PC-3 (cell line): Measurements from ENCODE around the gene HSPB7. TPM values are rescaled to one million over a fixed set of nuclear protein-coding genes. Genes with fewer than 3 reads are reported as not detected.

Source experiments
- ATAC-seq: fragments of 200-7000 bp; cut with Tn5 transposase; 2 replicates; pipeline ENCODE4 v1.9.1; 2020; ENCODE audit warnings: mild to moderate bottlenecking, moderate library complexity
- BruUV-seq: library from RNA; stranded (reverse); fragments of 400-500 nt; replicated peaks from 2 replicates; lab custom pipeline; 2021; lab: Mats Ljungman, UMichigan
- CTCF ChIA-PET: fragments of 300-600 bp; sonication (Branson Sonifier 250); formaldehyde crosslinking; loops from one replicate; lab custom pipeline; 2022; ENCODE audit warnings: antibody characterized with exemption; lab: Charles Lee
- POLR2A ChIA-PET: fragments of 300-600 bp; sonication (Branson Sonifier 250); formaldehyde crosslinking; loops from one replicate; lab custom pipeline; 2022; ENCODE audit warnings: antibody characterized with exemption; ENCODE audit not compliant: unreplicated experiment; lab: Charles Lee
- DNase-seq: peaks from one replicate; pipeline ENCODE4 v3.0.0-alpha.2; 2015
- H2AFZ ChIP-seq: fragments of 300-600 bp; sonication (generic); 2 replicates; pipeline ENCODE4 v1.6.0; 2016; ENCODE audit warnings: antibody characterized with exemption, low read length
- H3F3A ChIP-seq: fragments of 300-600 bp; sonication (generic); one replicate; pipeline ENCODE4 v1.6.0; 2017; ENCODE audit warnings: antibody characterized with exemption, low read length, control low read depth, mild to moderate bottlenecking; ENCODE audit not compliant: unreplicated experiment
- H3K27ac ChIP-seq: fragments of 300-600 bp; sonication (generic); 2 replicates; pipeline ENCODE4 v1.5.1; 2016; ENCODE audit warnings: mild to moderate bottlenecking, low read length
- H3K27me3 ChIP-seq: fragments of 300-600 bp; sonication (generic); 2 replicates; pipeline ENCODE4 v1.6.1; 2016; ENCODE audit warnings: low read length, mixed read lengths
- H3K36me3 ChIP-seq: fragments of 300-600 bp; sonication (generic); 2 replicates; pipeline ENCODE4 v1.6.1; 2016; ENCODE audit warnings: low read depth, mixed run types, low read length, mixed read lengths
- H3K4me1 ChIP-seq: fragments of 300-600 bp; sonication (generic); 2 replicates; pipeline ENCODE4 v1.5.1; 2016; ENCODE audit warnings: low read length; ENCODE audit not compliant: insufficient read depth
- H3K4me2 ChIP-seq: fragments of 300-600 bp; sonication (generic); 2 replicates; pipeline ENCODE4 v1.6.0; 2016; ENCODE audit warnings: low read length
- H3K4me3 ChIP-seq: fragments of 300-600 bp; sonication (generic); 2 replicates; pipeline ENCODE4 v1.5.1; 2016; ENCODE audit warnings: mild to moderate bottlenecking, low read length, mixed read lengths
- H3K79me2 ChIP-seq: fragments of 300-600 bp; sonication (generic); 2 replicates; pipeline ENCODE4 v1.6.1; 2017; ENCODE audit warnings: low read length, mixed read lengths
- H3K9ac ChIP-seq: fragments of 300-600 bp; sonication (generic); 2 replicates; pipeline ENCODE4 v1.6.0; 2016; ENCODE audit warnings: mild to moderate bottlenecking, low read length
- H3K9me2 ChIP-seq: fragments of 300-600 bp; sonication (generic); replicated peaks from 2 replicates; pipeline ENCODE4 v1.6.1; 2016; ENCODE audit warnings: mixed run types, low read length, mixed read lengths
- H3K9me3 ChIP-seq: fragments of 300-600 bp; sonication (generic); 2 replicates; pipeline ENCODE4 v1.6.1; 2016; ENCODE audit warnings: low read length, mixed read lengths
- H4K20me1 ChIP-seq: fragments of 300-600 bp; sonication (generic); 2 replicates; pipeline ENCODE4 v1.6.1; 2016; ENCODE audit warnings: low read length, mixed read lengths
- EZH2 ChIP-seq: fragments of 300-600 bp; sonication (generic); IDR thresholded peaks from one replicate; pipeline ENCODE4 v1.6.1; 2017; ENCODE audit warnings: antibody characterized with exemption, mild to moderate bottlenecking, low read length; ENCODE audit not compliant: unreplicated experiment
- EZH2phosphoT487 ChIP-seq: fragments of 300-600 bp; sonication (generic); IDR thresholded peaks from 2 replicates; pipeline ENCODE4 v1.6.1; 2018; ENCODE audit warnings: mild to moderate bottlenecking, antibody characterized with exemption, low read length, borderline replicate concordance
- intact Hi-C: fragments of 100-400 bp; cut with micrococcal nuclease; formaldehyde crosslinking; loops from 2 replicates; pipeline ENCODE4 v1.9.0; 2023
- total RNA-seq: library from RNA; depleted of rRNA; stranded (reverse); fragments of >200 nt; gene quantifications from 2 replicates; pipeline ENCODE4 v1.2.3, GENCODE V29; 2014
- TF ChIP-seq, protein P1 (sequence below): fragments of 300-600 bp; sonication (generic); conservative IDR thresholded peaks from 2 replicates; pipeline ENCODE4 v1.5.1; 2017; ENCODE audit warnings: antibody characterized with exemption, low read depth, mild to moderate bottlenecking, low read length

The HSPB7 gene
- total RNA-seq, 1 experiment from 2014 or later = not detected

DNA sequence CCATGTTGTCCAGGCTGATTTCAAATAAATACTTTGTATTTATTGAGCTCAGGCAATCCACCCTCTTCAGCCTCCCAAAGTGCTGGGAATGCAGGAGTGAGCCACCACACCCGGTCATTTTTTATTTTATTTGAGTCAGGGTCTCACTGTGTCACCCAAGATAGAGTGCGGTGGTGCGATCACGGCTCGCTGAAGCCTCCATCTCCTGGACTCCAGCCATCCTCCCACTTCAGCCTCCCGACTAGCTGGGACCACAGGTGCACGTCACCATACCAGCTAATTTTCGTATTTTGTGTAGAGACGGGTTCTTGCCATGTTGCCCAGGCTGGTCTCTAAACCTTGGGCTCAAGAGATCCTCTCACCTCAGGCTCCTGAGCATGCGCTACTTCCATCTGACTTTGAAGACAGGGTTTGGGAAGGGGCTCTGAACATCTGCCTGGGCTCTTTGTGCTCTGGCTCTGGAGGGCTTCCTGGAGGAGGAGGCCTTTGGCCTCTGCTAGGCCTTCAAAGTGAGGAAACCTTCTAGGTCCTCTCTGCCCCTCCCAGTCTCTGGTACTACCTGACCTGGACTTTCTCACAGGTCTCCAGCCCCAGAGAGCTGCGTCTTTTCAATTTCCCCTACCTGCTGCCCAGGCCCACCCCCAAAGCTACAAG is 5.8 kb downstream of the HSPB7 start:
- Histone ChIP-seq H4K20me1 (no peaks in the 10 kb centered on the region), H3K79me2 (no peaks in the 10 kb centered on the region), H3K27me3 (no peaks in the 10 kb centered on the region), H3K27ac (no peak overlapping the region), H3K4me2 (peak overlapping the region; percentile 81), H3K9me3 (no peaks in the 10 kb centered on the region), H3K4me3 (peak overlapping the region; percentile 58; the same call in 1 of the 2 replicates), H3K4me1 (peaks cover 12% of the 10 kb centered on the region), H3F3A (no peaks in the 10 kb centered on the region), H3K36me3 (no peaks in the 10 kb centered on the region), H3K9me2 (no peaks in the 10 kb centered on the region), H2AFZ (peak overlapping the region; percentile 72; the same call in 1 of the 2 replicates), H3K9ac (no peak overlapping the region)
- DNase-seq (no peak), ATAC-seq (no peak)
- TF ChIP-seq, protein P1, sequence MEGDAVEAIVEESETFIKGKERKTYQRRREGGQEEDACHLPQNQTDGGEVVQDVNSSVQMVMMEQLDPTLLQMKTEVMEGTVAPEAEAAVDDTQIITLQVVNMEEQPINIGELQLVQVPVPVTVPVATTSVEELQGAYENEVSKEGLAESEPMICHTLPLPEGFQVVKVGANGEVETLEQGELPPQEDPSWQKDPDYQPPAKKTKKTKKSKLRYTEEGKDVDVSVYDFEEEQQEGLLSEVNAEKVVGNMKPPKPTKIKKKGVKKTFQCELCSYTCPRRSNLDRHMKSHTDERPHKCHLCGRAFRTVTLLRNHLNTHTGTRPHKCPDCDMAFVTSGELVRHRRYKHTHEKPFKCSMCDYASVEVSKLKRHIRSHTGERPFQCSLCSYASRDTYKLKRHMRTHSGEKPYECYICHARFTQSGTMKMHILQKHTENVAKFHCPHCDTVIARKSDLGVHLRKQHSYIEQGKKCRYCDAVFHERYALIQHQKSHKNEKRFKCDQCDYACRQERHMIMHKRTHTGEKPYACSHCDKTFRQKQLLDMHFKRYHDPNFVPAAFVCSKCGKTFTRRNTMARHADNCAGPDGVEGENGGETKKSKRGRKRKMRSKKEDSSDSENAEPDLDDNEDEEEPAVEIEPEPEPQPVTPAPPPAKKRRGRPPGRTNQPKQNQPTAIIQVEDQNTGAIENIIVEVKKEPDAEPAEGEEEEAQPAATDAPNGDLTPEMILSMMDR = no peak
- TF ChIP-seq EZH2 (no peak), EZH2phosphoT487 (no peak)
- POLR2A ChIA-PET = no interaction called here
- BruUV-seq = no TSS peak
- CTCF ChIA-PET = no interaction called here
- intact Hi-C loops = no loop called here

DNA sequence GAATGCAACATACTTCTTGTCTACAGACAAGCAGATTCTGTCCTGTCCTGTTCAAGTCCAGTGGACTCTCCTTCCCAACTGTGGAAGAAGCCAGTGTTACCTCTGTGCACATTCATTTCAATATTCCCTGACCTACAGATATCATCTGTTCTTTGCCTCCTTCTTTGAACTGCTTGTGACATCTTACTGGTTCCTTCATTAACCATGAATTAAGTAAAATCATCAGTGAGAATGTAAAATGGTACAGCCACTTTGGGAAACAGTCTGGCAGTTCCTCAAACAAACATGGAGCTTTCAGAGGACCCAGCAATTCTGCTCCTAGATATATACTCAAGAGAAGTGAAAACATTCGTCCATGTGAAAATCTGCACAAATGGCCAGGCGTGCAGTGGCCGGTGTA is 7.0 kb downstream of the HSPB7 start:
- CTCF ChIA-PET = no interaction called here
- Histone ChIP-seq H3K27ac (no peak overlapping the region), H3K4me1 (peaks cover 12% of the 10 kb centered on the region), H3K79me2 (no peaks in the 10 kb centered on the region), H3K4me2 (no peak overlapping the region), H3K9ac (no peak overlapping the region), H4K20me1 (no peaks in the 10 kb centered on the region), H3K27me3 (no peaks in the 10 kb centered on the region), H3F3A (no peaks in the 10 kb centered on the region), H3K9me3 (no peaks in the 10 kb centered on the region), H2AFZ (no peak overlapping the region), H3K9me2 (no peaks in the 10 kb centered on the region), H3K36me3 (no peaks in the 10 kb centered on the region), H3K4me3 (no peak overlapping the region)
- no TSS peak for BruUV-seq
- POLR2A ChIA-PET = no interaction called here
- DNase-seq = no peak
- intact Hi-C loops = no loop called here
- TF ChIP-seq EZH2phosphoT487 = no peak
- TF ChIP-seq EZH2 = no peak
- TF ChIP-seq, protein P1 = no peak
- no peak for ATAC-seq

DNA sequence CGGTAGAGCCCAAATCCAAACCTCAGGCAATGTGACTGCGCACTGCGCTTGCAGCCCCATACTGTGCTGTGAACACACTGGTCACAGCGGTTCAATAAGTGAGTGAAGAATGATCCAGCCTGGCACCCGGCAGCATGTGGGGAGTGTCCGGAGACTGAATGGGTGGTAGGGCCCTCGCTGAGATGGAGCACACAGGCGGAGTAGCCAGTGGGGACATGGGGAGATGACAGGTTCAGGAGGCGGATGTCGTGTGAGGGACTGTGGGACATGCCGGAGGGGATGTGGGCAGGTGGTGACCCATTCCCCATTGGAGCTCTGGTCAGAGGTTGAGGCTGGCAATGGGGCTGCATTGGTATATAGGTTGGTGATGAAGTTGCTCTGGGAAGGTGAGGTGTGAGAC is 8.2 kb downstream of the HSPB7 start:
- Histone ChIP-seq H4K20me1 (no peaks in the 10 kb centered on the region), H3K27ac (no peak overlapping the region), H2AFZ (no peak overlapping the region), H3K4me3 (no peak overlapping the region), H3F3A (no peaks in the 10 kb centered on the region), H3K4me2 (no peak overlapping the region), H3K9me3 (no peaks in the 10 kb centered on the region), H3K4me1 (peaks cover 12% of the 10 kb centered on the region), H3K9ac (no peak overlapping the region), H3K79me2 (no peaks in the 10 kb centered on the region), H3K27me3 (no peaks in the 10 kb centered on the region), H3K36me3 (no peaks in the 10 kb centered on the region), H3K9me2 (no peaks in the 10 kb centered on the region)
- intact Hi-C loops = loop anchor here (1.0 kb wide), 2 partner anchors 23 to 47 kb away; no protein-coding TSS in a partner anchor
- TF ChIP-seq EZH2 (no peak), EZH2phosphoT487 (no peak)
- TF ChIP-seq, protein P1 = no peak
- ChIA-PET CTCF (no interaction called here), POLR2A (no interaction called here)
- no peak for DNase-seq
- ATAC-seq = no peak
- no TSS peak for BruUV-seq
